Activated naive CD8-positive, alpha-beta T cell treated with anti-CD3 and anti-CD28 coated beads, Interleukin-2, amount 50 U/mL, for 16 hours (primary cell): Measurements from ENCODE around the gene NRG3.
"Not testable (repeated sequence)": the region's sequence is repeated elsewhere in the genome, so short reads cannot be mapped to it uniquely, and the experiment has no call there.

Experiments used
- DNase-seq: peaks from one replicate; pipeline ENCODE4 v3.0.0-alpha.2; 2020; ENCODE audit warnings: low read depth, low spot score

Gene NRG3

GRCh38 chr10:81957976-81958375 lies 83.0 kb downstream of the NRG3 start:
- no peak for DNase-seq

GRCh38 chr10:81959016-81959415 lies 84.0 kb downstream of the NRG3 start:
- DNase-seq: no peak

- DNase-seq: no peak
Observed at GRCh38 chr10:81961451-81962184, 86.6 kb downstream of the NRG3 start.

GRCh38 chr10:81963606-81964005 lies 88.6 kb downstream of the NRG3 start:
- DNase-seq: no peak

- no peak for DNase-seq
Observed at GRCh38 chr10:81967716-81968115, 92.7 kb downstream of the NRG3 start.

GRCh38 chr10:81969136-81969535 lies 94.1 kb downstream of the NRG3 start:
- DNase-seq: no peak

GRCh38 chr10:81978238-81978637 lies 103.2 kb downstream of the NRG3 start:
- DNase-seq: no peak

GRCh38 chr10:81981724-81982123 lies 106.7 kb downstream of the NRG3 start:
- no peak for DNase-seq

- DNase-seq: no peak
Observed at GRCh38 chr10:81984428-81984827, 109.4 kb downstream of the NRG3 start.

GRCh38 chr10:81995254-81995653 lies 120.3 kb downstream of the NRG3 start:
- DNase-seq: no peak

GRCh38 chr10:81996927-81997326 lies 121.9 kb downstream of the NRG3 start:
- DNase-seq: no peak

GRCh38 chr10:82020999-82021398 lies 146.0 kb downstream of the NRG3 start:
- no peak for DNase-seq

- DNase-seq: no peak
Observed at GRCh38 chr10:82027711-82028110, 152.7 kb downstream of the NRG3 start.

- DNase-seq: no peak
Observed at GRCh38 chr10:82037076-82037475, 162.1 kb downstream of the NRG3 start.

GRCh38 chr10:82038587-82038986 lies 163.6 kb downstream of the NRG3 start:
- DNase-seq: no peak

GRCh38 chr10:82040336-82040735 lies 165.3 kb downstream of the NRG3 start:
- no peak for DNase-seq

GRCh38 chr10:82041018-82041417 lies 166.0 kb downstream of the NRG3 start:
- DNase-seq: no peak

- DNase-seq: no peak
Observed at GRCh38 chr10:82056391-82056790, 181.4 kb downstream of the NRG3 start.

- not testable (repeated sequence) for DNase-seq
Observed at GRCh38 chr10:82067192-82067591, 192.2 kb downstream of the NRG3 start.

- no peak for DNase-seq
Observed at GRCh38 chr10:82068501-82068900, 193.5 kb downstream of the NRG3 start.

GRCh38 chr10:82071231-82071630 lies 196.2 kb downstream of the NRG3 start:
- DNase-seq: no peak

GRCh38 chr10:82072124-82072523 lies 197.1 kb downstream of the NRG3 start:
- DNase-seq: no peak

GRCh38 chr10:82075605-82076004 lies 200.6 kb downstream of the NRG3 start:
- DNase-seq: no peak

- DNase-seq: no peak
Observed at GRCh38 chr10:82084496-82084895, 209.5 kb downstream of the NRG3 start.
